GM19324 (cell line): ENCODE results near the gene ZNF865.
A peak's percentile ranks its signal among the peaks of the same experiment; 100 is the strongest.

Experiments used
- ATAC-seq: cut with Tn5 transposase; IDR thresholded peaks from one replicate; pipeline ENCODE4 v1.9.1; 2021; ENCODE audit warnings: mild to moderate bottlenecking, moderate library complexity; ENCODE audit not compliant: unreplicated experiment, low FRiP score

The ZNF865 gene

GRCh38 chr19:55622242-55622969 is 17.0 kb downstream of the ZNF865 start:
- no peak for ATAC-seq

DNA sequence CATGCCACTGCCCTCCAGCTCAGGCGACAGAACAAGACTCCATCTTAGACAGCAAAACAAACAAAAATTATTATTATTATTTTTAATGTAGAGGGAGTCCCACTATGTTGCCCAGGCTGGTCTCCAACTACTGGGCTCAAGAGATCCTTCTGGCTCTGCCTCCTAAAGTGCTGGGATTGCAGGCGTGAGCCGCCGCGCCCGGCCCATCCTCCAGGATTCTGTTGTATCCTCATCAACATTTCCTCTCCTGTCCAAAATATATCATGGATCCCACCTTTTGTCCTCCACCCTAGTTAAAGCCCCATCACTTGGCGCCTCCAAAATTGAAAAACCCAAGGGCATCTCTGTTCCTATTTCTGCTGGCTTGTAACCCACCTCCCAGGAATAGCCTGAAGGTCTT is 17.7 kb downstream of the ZNF865 start:
- no peak for ATAC-seq

- no peak for ATAC-seq
Measured at GRCh38 chr19:55623561-55623960, 18.1 kb downstream of the ZNF865 start.

GRCh38 chr19:55624109-55625003 is 18.9 kb downstream of the ZNF865 start, which contains the start of gene ZNF784:
ZNF784 (minus strand) TSS chr19:55624566; CDS start chr19:55624561, 5 bp downstream.
- peak; percentile 74 for ATAC-seq

- no peak for ATAC-seq
Measured at GRCh38 chr19:55625004-55625326, 19.5 kb downstream of the ZNF865 start.

GRCh38 chr19:55626350-55626749 is 20.9 kb downstream of the ZNF865 start:
- no peak for ATAC-seq

GRCh38 chr19:55632463-55632834 is 27.0 kb downstream of the ZNF865 start:
- no peak for ATAC-seq

- no peak for ATAC-seq
Measured at GRCh38 chr19:55633861-55634260, 28.4 kb downstream of the ZNF865 start.

DNA sequence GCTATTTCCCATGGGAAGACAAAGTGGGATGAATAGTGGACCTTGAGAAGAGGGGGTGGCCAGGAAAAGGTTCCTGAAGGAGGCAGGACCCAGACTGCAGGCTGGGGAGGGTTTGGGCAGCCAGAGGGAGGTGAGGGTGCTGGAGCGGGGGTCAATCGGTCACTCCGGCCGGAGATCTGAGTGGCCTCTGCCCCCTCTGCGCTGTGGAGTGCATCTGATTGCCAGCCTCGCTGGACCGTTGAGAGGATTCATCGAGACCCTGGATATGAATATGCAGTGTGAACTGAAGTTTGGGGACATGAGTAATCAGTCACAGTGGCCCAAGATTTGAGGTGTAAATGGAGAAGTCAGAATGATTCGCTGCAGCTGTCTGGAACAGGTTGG is 29.9 kb downstream of the ZNF865 start:
- no peak for ATAC-seq

- ATAC-seq, result no peak
Measured at GRCh38 chr19:55635856-55636440, 30.5 kb downstream of the ZNF865 start.

GRCh38 chr19:55636723-55637122 is 31.3 kb downstream of the ZNF865 start:
- no peak for ATAC-seq

- ATAC-seq, result no peak
Measured at GRCh38 chr19:55637534-55637933, 32.1 kb downstream of the ZNF865 start.

DNA sequence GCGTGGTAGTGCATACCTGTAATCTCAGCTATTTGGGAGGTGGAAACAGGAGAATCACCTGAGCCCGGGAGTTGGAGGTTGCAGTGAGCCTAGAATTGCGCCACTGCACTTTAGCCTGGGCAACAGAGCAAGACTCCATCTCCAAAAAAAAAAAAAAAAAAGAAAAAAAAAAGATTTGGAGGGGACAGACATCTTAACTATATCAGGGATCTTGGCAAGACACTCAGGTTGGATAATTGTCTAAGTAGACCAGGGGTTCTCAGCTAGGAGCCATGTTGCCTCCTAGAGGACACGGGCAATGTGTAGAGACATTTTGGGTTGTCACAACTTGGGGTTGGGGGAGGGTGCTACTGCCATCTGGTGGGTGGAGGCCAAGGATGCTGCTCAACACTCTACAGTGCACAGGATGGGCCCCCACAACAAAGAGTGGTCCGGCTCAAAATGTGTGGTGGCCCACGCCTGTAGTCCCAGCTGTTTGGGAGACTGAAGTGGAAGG is 33.5 kb downstream of the ZNF865 start:
- ATAC-seq, result no peak

DNA sequence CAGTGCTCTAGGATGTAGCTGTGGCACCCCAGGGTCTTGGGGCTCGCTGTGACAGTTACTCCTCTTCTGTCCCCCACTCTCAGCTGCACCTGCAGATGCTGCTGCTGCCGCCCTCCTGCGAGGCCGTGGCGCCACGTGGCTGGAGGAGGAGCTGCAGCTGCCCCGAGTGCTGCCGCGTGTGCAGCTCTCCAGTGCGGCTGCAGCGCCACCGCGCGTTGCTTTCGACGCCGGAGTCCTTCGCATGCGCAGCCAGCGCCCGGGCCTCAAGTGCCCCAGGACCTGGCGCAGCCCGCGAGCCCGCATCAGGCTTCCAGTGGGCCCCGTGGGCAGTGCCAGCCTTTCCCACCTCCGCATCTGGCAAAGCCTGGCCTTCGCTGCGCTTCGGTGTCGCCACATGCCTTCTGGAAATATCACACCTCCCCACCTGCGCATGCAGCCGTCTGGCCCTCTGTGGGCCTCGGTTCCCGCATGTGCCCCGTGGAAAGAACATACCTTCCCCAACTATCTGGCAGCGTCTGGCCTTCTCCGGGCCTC is 34.7 kb downstream of the ZNF865 start:
- ATAC-seq, result no peak

GRCh38 chr19:55640577-55641425 is 35.4 kb downstream of the ZNF865 start, which contains the start of gene ZNF580:
ZNF580 (plus strand) TSS chr19:55641002; CDS start chr19:55642509, 1,507 bp downstream.
- ATAC-seq, result peak; percentile 35

DNA sequence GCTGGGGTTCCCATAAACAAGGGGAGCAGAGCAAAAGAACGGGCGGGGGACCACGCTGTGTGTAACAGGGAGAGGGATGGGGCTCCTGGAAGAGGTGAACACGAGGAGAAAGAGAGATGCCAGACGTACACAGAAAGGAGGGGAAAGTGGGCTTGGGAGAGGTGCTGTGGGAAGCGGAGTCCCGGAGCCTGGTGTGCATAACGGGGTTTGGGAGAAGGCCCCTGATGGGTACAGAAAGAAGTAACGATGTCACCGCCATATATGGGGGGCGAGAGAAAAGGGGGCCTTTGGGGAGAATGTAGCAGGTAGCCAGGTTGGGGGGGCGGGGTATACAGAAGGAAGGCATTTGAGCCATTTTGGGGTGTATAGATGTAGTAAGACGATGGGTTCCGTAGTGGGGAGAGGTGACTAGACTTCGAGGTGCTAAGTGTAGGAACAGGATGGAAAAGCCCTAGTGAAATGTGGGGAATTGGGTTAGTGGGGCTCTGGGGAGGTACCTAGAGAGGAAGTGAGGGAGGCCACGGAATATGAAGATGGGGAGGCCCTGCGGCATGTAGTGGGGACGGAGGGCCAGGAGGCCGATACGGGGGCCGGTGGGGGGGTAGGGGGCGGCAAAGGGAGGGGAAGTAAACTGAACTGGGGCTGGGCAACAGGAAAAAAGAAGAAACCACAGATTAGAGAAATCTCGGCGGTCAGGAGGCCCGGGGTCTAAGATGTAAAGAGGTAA is 36.1 kb downstream of the ZNF865 start:
- no peak for ATAC-seq

DNA sequence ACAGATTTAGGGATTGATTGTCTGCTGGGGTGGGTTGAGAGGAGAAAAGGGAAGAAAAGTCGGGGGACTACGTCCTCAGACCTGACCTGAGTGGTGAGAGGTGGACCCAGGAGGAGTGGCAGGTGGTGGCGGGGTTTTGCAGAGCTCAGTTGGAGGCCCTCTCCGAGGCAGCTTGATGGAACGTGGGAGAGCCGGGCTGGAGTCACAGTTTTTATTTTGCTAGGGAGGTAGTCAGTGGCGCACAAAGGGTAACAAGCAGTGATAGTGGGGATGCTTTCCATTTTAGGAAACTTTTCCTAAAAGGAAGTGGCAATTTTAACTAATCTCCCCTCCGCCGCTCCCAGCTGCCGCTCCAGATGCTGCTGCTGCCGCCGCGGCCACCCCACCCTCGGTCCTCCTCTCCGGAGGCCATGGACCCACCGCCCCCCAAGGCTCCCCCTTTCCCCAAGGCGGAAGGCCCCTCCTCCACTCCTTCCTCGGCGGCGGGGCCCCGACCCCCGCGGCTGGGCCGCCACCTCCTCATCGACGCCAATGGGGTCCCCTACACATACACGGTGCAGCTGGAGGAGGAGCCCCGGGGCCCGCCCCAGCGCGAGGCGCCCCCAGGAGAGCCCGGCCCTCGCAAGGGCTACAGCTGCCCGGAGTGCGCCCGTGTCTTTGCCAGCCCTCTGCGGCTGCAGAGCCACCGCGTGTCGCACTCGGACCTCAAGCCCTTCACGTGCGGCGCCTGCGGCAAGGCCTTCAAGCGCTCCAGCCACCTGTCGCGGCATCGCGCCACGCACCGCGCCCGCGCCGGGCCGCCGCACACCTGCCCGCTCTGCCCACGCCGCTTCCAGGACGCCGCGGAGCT is 36.9 kb downstream of the ZNF865 start:
- ATAC-seq, result peak; percentile 12
